Fibroblast of lung (primary cell): Measurements from ENCODE around the gene PKNOX2. TPM values are rescaled to one million over a fixed set of nuclear protein-coding genes. Genes with fewer than 3 reads are reported as not detected.

Experiments
- DNase-seq, 2 donors: peaks; one replicate each; pipeline versions ENCODE4 v3.0.0 to v3.0.0-alpha.2; 2010; ENCODE audit warnings: low read depth in 2 of 2
- H2AFZ ChIP-seq: 2 replicates; pipeline ENCODE4 v1.5.1; 2012; ENCODE audit warnings: low read length, control low read depth, inconsistent platforms
- H3K27ac ChIP-seq: 2 replicates; pipeline ENCODE4 v1.5.1; 2011; ENCODE audit warnings: low read length, control low read depth; ENCODE audit not compliant: insufficient read depth
- H3K27me3 ChIP-seq: 2 replicates; pipeline ENCODE4 v1.5.1; 2011; ENCODE audit warnings: mild to moderate bottlenecking, low read length; ENCODE audit not compliant: control insufficient read depth, insufficient read depth
- H3K36me3 ChIP-seq: 2 replicates; pipeline ENCODE4 v1.5.1; 2011; ENCODE audit warnings: low read length; ENCODE audit not compliant: control insufficient read depth, insufficient read depth
- H3K4me1 ChIP-seq: 2 replicates; pipeline ENCODE4 v1.5.1; 2011; ENCODE audit warnings: low read length; ENCODE audit not compliant: control insufficient read depth, insufficient read depth; ENCODE audit errors: extremely low read depth
- H3K4me2 ChIP-seq: 2 replicates; pipeline ENCODE4 v1.5.1; 2011; ENCODE audit warnings: low read length, control low read depth; ENCODE audit not compliant: insufficient read depth; ENCODE audit errors: extremely low read depth
- H3K4me3 ChIP-seq, 4 experiments: fragments of 200-600 bp in 1 of 4; sonication (generic) in 1 of 4; replicated peaks in 1 of 4; 2 replicates each; pipeline ENCODE4 v1.5.1; 2011 to 2016; ENCODE audit warnings: low read length in 4 of 4, low read depth in 3 of 4, mild to moderate bottlenecking in 3 of 4, control low read depth in 2 of 4, inconsistent platforms in 1 of 4, mixed read lengths in 1 of 4; ENCODE audit not compliant: insufficient read depth in 1 of 4; ENCODE audit errors: control extremely low read depth in 1 of 4
- H3K79me2 ChIP-seq: 2 replicates; pipeline ENCODE4 v1.5.1; 2012; ENCODE audit warnings: mild to moderate bottlenecking, low read length, inconsistent platforms; ENCODE audit not compliant: control insufficient read depth, insufficient read depth
- H3K9ac ChIP-seq: 2 replicates; pipeline ENCODE4 v1.5.1; 2011; ENCODE audit warnings: mild to moderate bottlenecking, low read length, control low read depth; ENCODE audit not compliant: insufficient read depth
- H3K9me3 ChIP-seq: 2 replicates; pipeline ENCODE4 v1.5.1; 2012; ENCODE audit warnings: low read depth, low read length; ENCODE audit not compliant: control insufficient read depth, insufficient read depth
- H4K20me1 ChIP-seq: 2 replicates; pipeline ENCODE4 v1.5.1; 2011; ENCODE audit warnings: low read length; ENCODE audit not compliant: control insufficient read depth, insufficient read depth; ENCODE audit errors: extremely low read depth
- CTCF ChIP-seq, 2 donors: IDR thresholded peaks in 1 of 2; conservative IDR thresholded peaks in 1 of 2; 1 replicate in 1 of 2; 2 replicates in 1 of 2; pipeline ENCODE4 v1.5.1; 2011 to 2012; ENCODE audit warnings: low read length in 2 of 2, control low read depth in 1 of 2, inconsistent platforms in 1 of 2, low read depth in 1 of 2, mild to moderate bottlenecking in 1 of 2
- EZH2 ChIP-seq: IDR thresholded peaks from 2 replicates; pipeline ENCODE4 v1.5.1; 2012; ENCODE audit warnings: low read length, control low read depth, mild to moderate bottlenecking; ENCODE audit errors: missing control alignments
- polyA plus RNA-seq, 2 donors: library from polyadenylated mRNA; depleted of rRNA in 1 of 2; stranded (reverse) in 1 of 2; unstranded in 1 of 2; fragments of >200 nt; gene quantifications; 2 replicates each; pipeline ENCODE4 v1.2.1, GENCODE V29; 2011 to 2012; ENCODE audit warnings: missing spikeins in 1 of 2
- total RNA-seq: library from RNA; depleted of rRNA; stranded (reverse); fragments of >200 nt; gene quantifications from 2 replicates; pipeline ENCODE4 v1.2.1, GENCODE V29; 2014

PKNOX2 gene
- total and polyA plus RNA-seq, 2 donors (not counting 1 experiment from before 2014, with no cell fraction given), result 0.33 to 2.2 TPM

- TF ChIP-seq CTCF (conservative IDR thresholded peaks at IDR 0.05 in 1 of 2, IDR thresholded peaks at IDR 0.05 in 1 of 2; ENCODE audit: low read depth in 1 of 2, low read length in 2 of 2) (no peak), EZH2 (no peak)
- no peaks in the 10 kb centered on the region for H3K79me2 ChIP-seq
- DNase-seq, result no peak
- H3K27ac ChIP-seq, result no peak overlapping the region
- H3K4me3 ChIP-seq, result no peak overlapping the region
- H3K36me3 ChIP-seq, result no peaks in the 10 kb centered on the region
- no peaks in the 10 kb centered on the region for H3K4me1 ChIP-seq
- H2AFZ ChIP-seq, result no peak overlapping the region
- no peaks in the 10 kb centered on the region for H4K20me1 ChIP-seq
- no peak overlapping the region for H3K9ac ChIP-seq
- no peaks in the 10 kb centered on the region for H3K27me3 ChIP-seq
- no peak overlapping the region for H3K4me2 ChIP-seq
- no peaks in the 10 kb centered on the region for H3K9me3 ChIP-seq
Measured at GRCh38 chr11:125397421-125397820, 232.9 kb downstream of the PKNOX2 start.

GRCh38 chr11:125398475-125398874 lies 233.9 kb downstream of the PKNOX2 start:
- no peak overlapping the region for H3K4me3 ChIP-seq
- H3K4me1 ChIP-seq, result no peaks in the 10 kb centered on the region
- H4K20me1 ChIP-seq, result no peaks in the 10 kb centered on the region
- H3K79me2 ChIP-seq, result no peaks in the 10 kb centered on the region
- DNase-seq, result no peak
- TF ChIP-seq EZH2, result no peak
- TF ChIP-seq CTCF (conservative IDR thresholded peaks at IDR 0.05 in 1 of 2, IDR thresholded peaks at IDR 0.05 in 1 of 2; ENCODE audit: low read depth in 1 of 2, low read length in 2 of 2), result no peak
- H2AFZ ChIP-seq, result no peak overlapping the region
- no peaks in the 10 kb centered on the region for H3K36me3 ChIP-seq
- no peak overlapping the region for H3K27ac ChIP-seq
- no peaks in the 10 kb centered on the region for H3K27me3 ChIP-seq
- no peak overlapping the region for H3K9ac ChIP-seq
- no peaks in the 10 kb centered on the region for H3K9me3 ChIP-seq
- no peak overlapping the region for H3K4me2 ChIP-seq

- peaks cover under 1% of the 10 kb centered on the region for H3K4me1 ChIP-seq
- H3K36me3 ChIP-seq, result no peaks in the 10 kb centered on the region
- no peak overlapping the region for H3K27ac ChIP-seq
- H2AFZ ChIP-seq, result no peak overlapping the region
- no peak overlapping the region for H3K4me2 ChIP-seq
- H3K79me2 ChIP-seq, result no peaks in the 10 kb centered on the region
- no peak for TF ChIP-seq CTCF (conservative IDR thresholded peaks at IDR 0.05 in 1 of 2, IDR thresholded peaks at IDR 0.05 in 1 of 2; ENCODE audit: low read depth in 1 of 2, low read length in 2 of 2)
- TF ChIP-seq EZH2, result no peak
- H3K27me3 ChIP-seq, result no peaks in the 10 kb centered on the region
- H3K4me3 ChIP-seq, result no peak overlapping the region
- no peak overlapping the region for H3K9ac ChIP-seq
- no peak for DNase-seq
- no peaks in the 10 kb centered on the region for H4K20me1 ChIP-seq
- H3K9me3 ChIP-seq, result no peaks in the 10 kb centered on the region
Measured at GRCh38 chr11:125398994-125399640, 234.6 kb downstream of the PKNOX2 start.
